Ascending aorta (tissue), 2 donors: Measurements from ENCODE around the gene YPEL3. TPM values are rescaled to one million over a fixed set of nuclear protein-coding genes. Genes with fewer than 3 reads are reported as not detected.
A peak's percentile ranks its signal among the peaks of the same experiment; 100 is the strongest.
"Not testable (repeated sequence)": the region's sequence is repeated elsewhere in the genome, so short reads cannot be mapped to it uniquely, and the experiment has no call there.

Experiments used
- DNase-seq, 2 donors: peaks; one replicate each; pipeline ENCODE4 v3.0.0-alpha.2; 2019; ENCODE audit warnings: low spot score in 2 of 2
- H3K27ac ChIP-seq, 2 donors: fragments of 200-600 bp; sonication (generic); one replicate each; pipeline ENCODE4 v1.5.1; 2016 to 2017; ENCODE audit warnings: mild to moderate bottlenecking in 1 of 2
- H3K27me3 ChIP-seq: fragments of 200-600 bp; sonication (generic); one replicate; pipeline ENCODE4 v1.5.1; 2017
- H3K36me3 ChIP-seq, 2 donors: fragments of 200-600 bp; sonication (generic); one replicate each; pipeline ENCODE4 v1.5.1; 2016
- H3K4me1 ChIP-seq, 2 donors: fragments of 200-600 bp; sonication (generic); one replicate each; pipeline ENCODE4 v1.5.1; 2016 to 2017; ENCODE audit warnings: mild to moderate bottlenecking in 1 of 2
- H3K4me3 ChIP-seq, 2 donors: fragments of 200-600 bp; sonication (generic); one replicate each; pipeline ENCODE4 v1.5.1; 2016 to 2017; ENCODE audit warnings: mild to moderate bottlenecking in 1 of 2
- H3K9me3 ChIP-seq, 2 donors: fragments of 200-600 bp; sonication (generic); one replicate each; pipeline ENCODE4 v1.5.1; 2016
- CTCF ChIP-seq, 3 experiments: fragments of 200-600 bp in 2 of 3; fragments of 450-650 bp in 1 of 3; sonication (generic) in 2 of 3; IDR thresholded peaks; one replicate each; pipeline ENCODE4 v1.5.1; 2016 to 2019; ENCODE audit warnings: antibody characterized with exemption in 3 of 3, mild to moderate bottlenecking in 1 of 3, moderate library complexity in 1 of 3
- intact Hi-C: fragments of 100-400 bp; cut with DNase I; formaldehyde crosslinking; loops from one replicate; pipeline ENCODE4 v1.15.1; 2023
- total RNA-seq: library from RNA; depleted of rRNA; stranded (reverse); fragments of >200 nt; gene quantifications from one replicate; pipeline ENCODE4 v1.1.0, GENCODE V29; 2016

Gene YPEL3
- total RNA-seq, 1 donor from 2014 or later: 98.6 TPM

- Histone ChIP-seq H3K27ac (no peak overlapping the region), H3K4me3 (no peak overlapping the region), H3K27me3 (no peaks in the 10 kb centered on the region), H3K4me1 (no peaks in the 10 kb centered on the region), H3K9me3 (no peaks in the 10 kb centered on the region), H3K36me3 (no peaks in the 10 kb centered on the region)
- no peak for TF ChIP-seq CTCF (IDR thresholded peaks at IDR 0.05)
- no peak for DNase-seq
- intact Hi-C loops: no loop called here
These were observed 36.6 kb upstream of the YPEL3 start for GRCh38 chr16:30132591-30132990.

GRCh38 chr16:30131869-30132475, 36.0 kb upstream of the YPEL3 start:
- no peaks in the 10 kb centered on the region for H3K9me3 ChIP-seq
- intact Hi-C loops: no loop called here
- no peak for TF ChIP-seq CTCF (IDR thresholded peaks at IDR 0.05)
- H3K27ac ChIP-seq: no peak overlapping the region
- H3K36me3 ChIP-seq: no peaks in the 10 kb centered on the region
- H3K4me1 ChIP-seq: no peaks in the 10 kb centered on the region
- DNase-seq: no peak
- H3K27me3 ChIP-seq: no peaks in the 10 kb centered on the region
- H3K4me3 ChIP-seq: no peak overlapping the region

- Histone ChIP-seq H3K4me1 (peaks cover 0 to 6% of the 10 kb centered on the region in 2 donors), H3K27ac (no peak overlapping the region), H3K4me3 (no peak overlapping the region), H3K36me3 (no peaks in the 10 kb centered on the region), H3K9me3 (no peaks in the 10 kb centered on the region), H3K27me3 (no peaks in the 10 kb centered on the region)
- DNase-seq: no peak
- no peak for TF ChIP-seq CTCF (IDR thresholded peaks at IDR 0.05)
- intact Hi-C loops: no loop called here
These were observed 32.0 kb upstream of the YPEL3 start for GRCh38 chr16:30127993-30128392.

GRCh38 chr16:30125690-30126089, 29.7 kb upstream of the YPEL3 start:
- DNase-seq, H3K4me1 ChIP-seq, H3K9me3 ChIP-seq, H3K27ac ChIP-seq, H3K27me3 ChIP-seq, H3K4me3 ChIP-seq, intact Hi-C loops, H3K36me3 ChIP-seq: not testable (repeated sequence)

- intact Hi-C loops: loop anchor here (1.0 to 5.0 kb wide), 3 partner anchors 33 to 73 kb away; partner anchors contain the start of gene CORO1A
- Histone ChIP-seq H3K4me3 (no peak overlapping the region), H3K27ac (peak overlapping the region; percentile 43 to 69), H3K4me1 (peaks cover 0 to 9% of the 10 kb centered on the region in 2 donors), H3K36me3 (peaks cover 4% of the 10 kb centered on the region in 2 donors), H3K9me3 (no peaks in the 10 kb centered on the region), H3K27me3 (no peaks in the 10 kb centered on the region)
- DNase-seq: no peak
- TF ChIP-seq CTCF (IDR thresholded peaks at IDR 0.05): no peak
These were observed 29.0 kb upstream of the YPEL3 start for GRCh38 chr16:30124985-30125379.

GRCh38 chr16:30122604-30123160, 26.7 kb upstream of the YPEL3 start:
- no peaks in the 10 kb centered on the region for H3K9me3 ChIP-seq
- intact Hi-C loops: loop anchor here (1.0 to 5.0 kb wide), 4 partner anchors 26 to 70 kb away; partner anchors contain the start of genes ALDOA, CORO1A and YPEL3
- DNase-seq: peak in 1 of 2 donors; percentile 72
- peak overlapping the region; percentile 88 to 99 for H3K4me3 ChIP-seq
- H3K4me1 ChIP-seq: peaks cover 0 to 9% of the 10 kb centered on the region in 2 donors
- H3K27ac ChIP-seq: peak overlapping the region; percentile 86 to 92
- H3K36me3 ChIP-seq: peaks cover 19 to 23% of the 10 kb centered on the region in 2 donors
- H3K27me3 ChIP-seq: no peaks in the 10 kb centered on the region
- no peak for TF ChIP-seq CTCF (IDR thresholded peaks at IDR 0.05)
